ENCODE measurements around the gene CDHR3. TPM values are rescaled to one million over a fixed set of nuclear protein-coding genes. Genes with fewer than 3 reads are reported as not detected.
A peak's percentile ranks its signal among the peaks of the same experiment; 100 is the strongest.

The CDHR3 gene
- total RNA-seq, 4 donors from 2014 or later, result 4.3 to 29.5 (median 27.0) TPM

GRCh38 chr7:106026101-106026500, 63.0 kb downstream of the CDHR3 start:
- 71 to 86% methylated on average over 1 to 2 of the region's 2 CpGs for WGBS, 2 donors (ENCODE audit: low coverage in 1 of 2)
- ATAC-seq, result no peak
- no peaks in the 10 kb centered on the region for H3K27me3 ChIP-seq

GRCh38 chr7:106029451-106029850, 66.4 kb downstream of the CDHR3 start:
- no peak for TF ChIP-seq POLR2AphosphoS5 (IDR thresholded peaks at IDR 0.05)
- no peak for TF ChIP-seq CTCF (IDR thresholded peaks at IDR 0.05)
- TF ChIP-seq EP300 (IDR thresholded peaks at IDR 0.05), result no peak
- TF ChIP-seq POLR2A (IDR thresholded peaks at IDR 0.05), result no peak
- no peak overlapping the region for H3K27ac ChIP-seq
- ATAC-seq, result no peak
- H3K4me1 ChIP-seq, result peaks cover 0 to 19% (median 0%) of the 10 kb centered on the region in 3 donors
- WGBS, 2 donors (ENCODE audit: low coverage in 1 of 2), result 50% methylated on average over 1 of the region's 1 CpG; no CpG with 5 or more reads in 1 of the 2 donors
- no peak overlapping the region for H3K4me3 ChIP-seq
- H3K36me3 ChIP-seq, result no peaks in the 10 kb centered on the region
- H3K27me3 ChIP-seq, result no peaks in the 10 kb centered on the region
- peaks cover 0 to 4% (median 0%) of the 10 kb centered on the region in 3 donors for H3K9me3 ChIP-seq

More at GRCh38 chr7:106026101-106026500, 63.0 kb downstream of the CDHR3 start:
- H3K4me1 ChIP-seq, result peaks cover 0 to 17% (median 0%) of the 10 kb centered on the region in 3 donors
- no peak overlapping the region for H3K4me3 ChIP-seq
- no peak overlapping the region for H3K27ac ChIP-seq
- no peaks in the 10 kb centered on the region for H3K9me3 ChIP-seq
- no peaks in the 10 kb centered on the region for H3K36me3 ChIP-seq
- TF ChIP-seq POLR2AphosphoS5 (IDR thresholded peaks at IDR 0.05), result no peak
- TF ChIP-seq POLR2A (IDR thresholded peaks at IDR 0.05), result no peak
- TF ChIP-seq CTCF (IDR thresholded peaks at IDR 0.05), result no peak
- no peak for TF ChIP-seq EP300 (IDR thresholded peaks at IDR 0.05)

GRCh38 chr7:106029941-106030340, 66.9 kb downstream of the CDHR3 start:
- no peak for ATAC-seq
- TF ChIP-seq POLR2A (IDR thresholded peaks at IDR 0.05) (no peak), EP300 (IDR thresholded peaks at IDR 0.05) (no peak), CTCF (IDR thresholded peaks at IDR 0.05) (no peak), POLR2AphosphoS5 (IDR thresholded peaks at IDR 0.05) (no peak)
- H3K36me3 ChIP-seq, result no peaks in the 10 kb centered on the region
- peaks cover 0 to 4% (median 0%) of the 10 kb centered on the region in 3 donors for H3K9me3 ChIP-seq
- no peaks in the 10 kb centered on the region for H3K27me3 ChIP-seq
- peaks cover 0 to 19% (median 0%) of the 10 kb centered on the region in 3 donors for H3K4me1 ChIP-seq
- H3K4me3 ChIP-seq, result no peak overlapping the region
- H3K27ac ChIP-seq, result peak overlapping the region in 3 of 4 donors; percentile 21 to 67 (median 65)
- WGBS, 2 donors (ENCODE audit: low coverage in 1 of 2), result 80 to 100% methylated on average over 1 to 2 of the region's 2 CpGs

GRCh38 chr7:106031300-106032035, 68.4 kb downstream of the CDHR3 start:
- peak; percentile 18 for TF ChIP-seq POLR2AphosphoS5 (IDR thresholded peaks at IDR 0.05)
- no peak for TF ChIP-seq EP300 (IDR thresholded peaks at IDR 0.05)
- Histone ChIP-seq H3K27me3 (no peaks in the 10 kb centered on the region), H3K4me3 (no peak overlapping the region), H3K9me3 (peaks cover 0 to 4% (median 0%) of the 10 kb centered on the region in 3 donors), H3K36me3 (no peaks in the 10 kb centered on the region), H3K4me1 (peaks cover 0 to 19% (median 0%) of the 10 kb centered on the region in 3 donors), H3K27ac (peak overlapping the region in 3 of 4 donors; percentile 39 to 67 (median 65))
- peak; percentile 49 for ATAC-seq
- 11 to 13% methylated on average over 7 to 10 of the region's 10 CpGs for WGBS, 2 donors (ENCODE audit: low coverage in 1 of 2)

- 85 to 100% methylated on average over 1 to 3 of the region's 3 CpGs for WGBS, 2 donors (ENCODE audit: low coverage in 1 of 2)
Measured at GRCh38 chr7:106032295-106032694, 69.2 kb downstream of the CDHR3 start.

More at GRCh38 chr7:106032295-106032694, 69.2 kb downstream of the CDHR3 start:
- Histone ChIP-seq H3K27me3 (no peaks in the 10 kb centered on the region), H3K9me3 (peaks cover 0 to 4% (median 0%) of the 10 kb centered on the region in 3 donors), H3K36me3 (no peaks in the 10 kb centered on the region), H3K27ac (no peak overlapping the region), H3K4me1 (peaks cover 0 to 19% (median 0%) of the 10 kb centered on the region in 3 donors), H3K4me3 (no peak overlapping the region)
- no peak for ATAC-seq
- no peak for TF ChIP-seq POLR2A (IDR thresholded peaks at IDR 0.05)
- no peak for TF ChIP-seq CTCF (IDR thresholded peaks at IDR 0.05)
- no peak for TF ChIP-seq POLR2AphosphoS5 (IDR thresholded peaks at IDR 0.05)
- TF ChIP-seq EP300 (IDR thresholded peaks at IDR 0.05), result no peak

Data from gastroesophageal sphincter (tissue), 4 donors.